Activated T-cell treated with anti-CD3 and anti-CD28 coated beads, Interleukin-2, amount 50 U/mL, for 1 hour (primary cell): Measurements from ENCODE around the gene MOBP.
"Not testable (repeated sequence)": the region's sequence is repeated elsewhere in the genome, so short reads cannot be mapped to it uniquely, and the experiment has no call there.

Experiments
- DNase-seq: peaks from one replicate; pipeline ENCODE4 v3.0.0-alpha.2; 2020

The MOBP gene

GRCh38 chr3:39453134-39453533 lies 14.3 kb upstream of the MOBP start:
- DNase-seq: no peak

- not testable (repeated sequence) for DNase-seq
Observed at GRCh38 chr3:39453872-39454271, 13.6 kb upstream of the MOBP start.

GRCh38 chr3:39454591-39455217 lies 12.8 kb upstream of the MOBP start:
- DNase-seq: no peak

- DNase-seq: no peak
Observed at GRCh38 chr3:39456159-39456558, 11.3 kb upstream of the MOBP start.

- DNase-seq: no peak
Observed at GRCh38 chr3:39457361-39457760, 10.1 kb upstream of the MOBP start.

GRCh38 chr3:39458579-39458978 lies 8.9 kb upstream of the MOBP start:
- DNase-seq: not testable (repeated sequence)

- DNase-seq: no peak
Observed at GRCh38 chr3:39460677-39461076, 6.8 kb upstream of the MOBP start.

GRCh38 chr3:39463269-39463668 lies 4.2 kb upstream of the MOBP start:
- no peak for DNase-seq

- DNase-seq: no peak
Observed at GRCh38 chr3:39466988-39467387, 492 bp upstream of the MOBP start.

- no peak for DNase-seq
Observed at GRCh38 chr3:39468108-39468436, 592 bp downstream of the MOBP start.

GRCh38 chr3:39469258-39469657 lies 1.8 kb downstream of the MOBP start:
- no peak for DNase-seq

GRCh38 chr3:39469945-39470344 lies 2.5 kb downstream of the MOBP start:
- DNase-seq: no peak

GRCh38 chr3:39471652-39472051 lies 4.2 kb downstream of the MOBP start:
- no peak for DNase-seq

GRCh38 chr3:39473452-39474125 lies 6.1 kb downstream of the MOBP start:
- no peak for DNase-seq

- DNase-seq: no peak
Observed at GRCh38 chr3:39474126-39474515, 6.6 kb downstream of the MOBP start.

- no peak for DNase-seq
Observed at GRCh38 chr3:39476783-39477182, 9.3 kb downstream of the MOBP start.

GRCh38 chr3:39478226-39478625 lies 10.7 kb downstream of the MOBP start:
- DNase-seq: no peak

- no peak for DNase-seq
Observed at GRCh38 chr3:39479701-39480414, 12.4 kb downstream of the MOBP start.

GRCh38 chr3:39485547-39485946 lies 18.1 kb downstream of the MOBP start:
- no peak for DNase-seq

GRCh38 chr3:39491014-39491413 lies 23.5 kb downstream of the MOBP start:
- DNase-seq: no peak

- no peak for DNase-seq
Observed at GRCh38 chr3:39491733-39492350, 24.4 kb downstream of the MOBP start.

- no peak for DNase-seq
Observed at GRCh38 chr3:39494781-39495180, 27.3 kb downstream of the MOBP start.

- no peak for DNase-seq
Observed at GRCh38 chr3:39497753-39498152, 30.3 kb downstream of the MOBP start.
